ENCODE data around the gene FAM240A.

Gene FAM240A

DNA sequence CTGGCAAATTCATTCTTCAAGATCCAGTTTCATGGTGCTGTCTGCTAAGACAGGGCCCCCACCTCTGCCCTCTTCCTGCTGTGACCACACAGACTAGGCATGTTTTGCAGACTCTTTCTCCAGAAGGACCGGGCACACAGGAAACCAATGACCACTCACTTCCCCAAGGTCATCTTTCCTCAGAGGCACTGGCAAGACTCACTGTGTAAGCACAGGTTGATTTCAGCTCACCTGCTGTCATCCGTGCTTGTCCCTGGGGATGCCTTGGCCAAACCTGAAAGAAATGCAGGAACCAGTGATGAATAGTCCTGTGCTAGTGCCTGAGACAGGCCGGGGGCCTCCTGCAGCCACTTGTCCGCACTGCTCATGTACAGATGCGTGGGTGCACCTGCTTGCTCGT is 47.7 kb downstream of the FAM240A start:
- no peak overlapping the region for H3K27ac ChIP-seq
- TF ChIP-seq, protein P1, sequence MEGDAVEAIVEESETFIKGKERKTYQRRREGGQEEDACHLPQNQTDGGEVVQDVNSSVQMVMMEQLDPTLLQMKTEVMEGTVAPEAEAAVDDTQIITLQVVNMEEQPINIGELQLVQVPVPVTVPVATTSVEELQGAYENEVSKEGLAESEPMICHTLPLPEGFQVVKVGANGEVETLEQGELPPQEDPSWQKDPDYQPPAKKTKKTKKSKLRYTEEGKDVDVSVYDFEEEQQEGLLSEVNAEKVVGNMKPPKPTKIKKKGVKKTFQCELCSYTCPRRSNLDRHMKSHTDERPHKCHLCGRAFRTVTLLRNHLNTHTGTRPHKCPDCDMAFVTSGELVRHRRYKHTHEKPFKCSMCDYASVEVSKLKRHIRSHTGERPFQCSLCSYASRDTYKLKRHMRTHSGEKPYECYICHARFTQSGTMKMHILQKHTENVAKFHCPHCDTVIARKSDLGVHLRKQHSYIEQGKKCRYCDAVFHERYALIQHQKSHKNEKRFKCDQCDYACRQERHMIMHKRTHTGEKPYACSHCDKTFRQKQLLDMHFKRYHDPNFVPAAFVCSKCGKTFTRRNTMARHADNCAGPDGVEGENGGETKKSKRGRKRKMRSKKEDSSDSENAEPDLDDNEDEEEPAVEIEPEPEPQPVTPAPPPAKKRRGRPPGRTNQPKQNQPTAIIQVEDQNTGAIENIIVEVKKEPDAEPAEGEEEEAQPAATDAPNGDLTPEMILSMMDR (conservative IDR thresholded peaks at IDR 0.05), result no peak
- TF ChIP-seq ZFX (IDR thresholded peaks at IDR 0.05), result no peak

DNA sequence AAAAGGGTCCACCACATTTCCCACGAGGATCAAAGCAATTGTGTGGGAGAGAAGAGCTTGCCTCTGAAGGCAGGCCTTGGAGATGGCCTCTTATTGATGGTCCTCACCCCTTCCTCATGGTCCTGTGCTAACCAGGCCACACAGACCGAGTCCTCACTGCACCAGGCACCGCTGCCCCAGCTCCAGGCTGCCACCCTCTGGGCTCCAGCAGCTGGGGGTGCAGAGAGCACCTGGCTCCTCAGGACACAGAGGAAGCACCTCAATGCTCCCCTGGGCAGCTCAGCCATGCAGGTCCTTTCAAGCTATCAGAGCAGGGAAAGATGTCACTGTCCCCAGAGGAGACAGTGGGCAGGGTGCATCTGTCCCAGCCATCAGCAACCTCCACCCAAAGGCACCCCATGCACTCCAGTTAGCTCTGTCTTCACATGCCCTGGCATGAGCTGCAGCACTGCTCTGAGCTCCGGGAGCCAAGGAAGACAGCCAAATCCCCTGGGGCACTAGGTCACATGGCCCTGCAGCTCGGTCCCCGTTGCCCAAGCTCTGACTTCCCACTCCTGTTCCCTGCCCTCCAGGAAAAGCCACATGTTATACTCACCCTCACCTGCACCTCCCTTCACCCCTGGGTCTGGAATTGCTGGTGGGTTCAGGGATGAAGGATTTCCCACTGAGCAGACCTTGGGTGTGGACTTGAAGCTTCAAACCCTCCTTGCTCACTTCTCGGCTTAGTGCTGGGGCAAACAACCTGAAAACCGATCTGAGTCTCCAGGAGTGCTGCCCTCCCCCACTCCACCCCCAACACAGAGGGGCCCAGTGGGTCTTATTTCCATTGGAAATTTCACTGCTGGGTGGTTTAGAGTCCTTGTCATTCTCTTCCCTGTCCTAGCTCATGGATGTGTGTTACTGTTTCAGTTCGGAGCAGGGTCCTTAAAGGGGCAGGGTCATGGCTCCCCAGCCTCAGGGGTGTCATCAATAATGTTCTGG is 48.5 kb downstream of the FAM240A start:
- TF ChIP-seq, protein P1 (conservative IDR thresholded peaks at IDR 0.05), result no peak
- no peak for TF ChIP-seq ZFX (IDR thresholded peaks at IDR 0.05)
- H3K27ac ChIP-seq, result peak overlapping the region; percentile 15; the same call in 1 of the 2 replicates

DNA sequence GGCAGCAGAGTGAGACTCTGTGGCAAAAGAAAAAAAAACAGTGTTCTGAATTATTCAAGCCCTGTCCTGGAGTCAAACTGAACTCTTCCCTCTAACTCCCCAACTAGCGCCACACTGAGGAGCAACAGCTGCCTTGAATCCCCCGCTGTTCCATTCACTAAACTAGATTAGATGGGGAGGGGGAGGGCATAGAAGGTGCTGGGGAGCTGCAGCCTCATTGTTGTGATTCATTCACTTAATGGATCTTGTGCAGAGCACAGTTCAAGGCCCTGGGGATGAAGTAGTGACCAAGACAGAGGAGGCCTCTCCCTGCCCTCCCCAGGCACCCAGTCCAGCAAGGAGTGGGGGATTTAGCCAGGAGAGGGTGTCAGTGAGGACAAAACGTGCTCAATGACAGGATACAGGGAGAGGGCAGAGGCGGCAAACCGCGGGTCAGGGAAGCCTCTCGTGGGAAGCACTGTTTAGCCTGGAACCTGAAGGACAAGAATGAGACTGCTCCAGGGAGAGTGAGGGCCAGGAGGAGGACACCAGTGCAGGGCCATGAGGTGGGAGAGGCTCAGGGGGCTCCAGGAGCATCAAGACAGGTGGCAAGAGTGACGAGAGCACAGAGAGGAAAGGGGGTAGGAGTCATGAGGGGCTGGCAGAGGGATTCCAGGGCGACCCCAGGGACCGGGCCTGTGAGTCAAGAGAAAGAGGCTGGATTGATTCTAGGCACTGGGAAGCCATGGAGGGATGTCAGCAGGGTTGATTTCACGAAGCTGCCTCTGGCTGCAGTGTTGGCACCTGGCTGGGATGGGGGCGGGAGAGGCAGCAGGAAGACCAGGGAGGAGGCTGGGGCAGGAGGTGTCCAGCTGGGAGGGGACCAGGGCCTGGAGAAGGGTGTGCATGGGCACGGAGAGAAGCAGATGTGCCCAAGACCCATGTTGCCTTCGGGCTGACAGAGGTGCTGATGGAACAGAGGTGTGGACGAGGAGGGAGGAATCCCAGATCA is 49.7 kb downstream of the FAM240A start:
- TF ChIP-seq, protein P1 (conservative IDR thresholded peaks at IDR 0.05), result no peak
- TF ChIP-seq ZFX (IDR thresholded peaks at IDR 0.05), result no peak
- H3K27ac ChIP-seq, result no peak overlapping the region

DNA sequence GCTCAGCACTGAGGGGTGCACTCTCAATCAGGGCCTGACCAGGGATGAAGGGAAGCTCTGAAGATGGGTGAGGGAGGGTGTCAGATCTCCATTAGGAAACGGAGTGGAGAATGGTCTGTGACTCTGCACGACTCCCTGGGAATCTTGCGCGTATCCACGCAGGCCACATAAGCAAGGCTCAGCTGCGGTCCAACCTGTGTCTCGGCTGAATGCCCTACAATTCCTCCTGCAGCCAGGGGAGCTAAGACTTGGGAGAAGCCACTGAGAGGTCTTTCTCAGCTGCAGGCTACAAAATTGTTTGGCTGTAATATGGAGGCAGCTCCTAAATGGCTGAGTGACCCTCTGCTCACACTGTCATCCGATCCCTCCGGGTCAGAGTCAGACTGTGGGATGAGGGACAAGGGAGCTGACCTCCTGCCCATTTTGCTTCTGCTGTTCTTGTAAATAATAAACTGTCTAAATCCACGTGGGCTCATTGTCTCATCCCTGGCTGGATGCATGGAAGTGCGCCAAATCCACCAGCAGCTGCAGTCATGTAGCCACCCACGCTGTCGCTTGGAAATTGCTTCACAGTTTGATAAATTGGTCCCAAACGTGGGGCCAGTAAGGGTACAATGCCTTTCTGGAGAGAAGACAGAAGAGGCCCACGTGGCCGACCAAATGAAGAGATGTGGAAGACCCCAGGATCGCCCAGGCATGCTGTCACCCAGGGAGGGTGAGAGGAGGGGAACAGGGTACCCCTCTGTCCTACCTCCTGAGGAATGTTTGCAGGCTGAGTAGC is 50.6 kb downstream of the FAM240A start:
- TF ChIP-seq, protein P1 (conservative IDR thresholded peaks at IDR 0.05), result no peak
- no peak for TF ChIP-seq ZFX (IDR thresholded peaks at IDR 0.05)
- H3K27ac ChIP-seq, result no peak overlapping the region

DNA sequence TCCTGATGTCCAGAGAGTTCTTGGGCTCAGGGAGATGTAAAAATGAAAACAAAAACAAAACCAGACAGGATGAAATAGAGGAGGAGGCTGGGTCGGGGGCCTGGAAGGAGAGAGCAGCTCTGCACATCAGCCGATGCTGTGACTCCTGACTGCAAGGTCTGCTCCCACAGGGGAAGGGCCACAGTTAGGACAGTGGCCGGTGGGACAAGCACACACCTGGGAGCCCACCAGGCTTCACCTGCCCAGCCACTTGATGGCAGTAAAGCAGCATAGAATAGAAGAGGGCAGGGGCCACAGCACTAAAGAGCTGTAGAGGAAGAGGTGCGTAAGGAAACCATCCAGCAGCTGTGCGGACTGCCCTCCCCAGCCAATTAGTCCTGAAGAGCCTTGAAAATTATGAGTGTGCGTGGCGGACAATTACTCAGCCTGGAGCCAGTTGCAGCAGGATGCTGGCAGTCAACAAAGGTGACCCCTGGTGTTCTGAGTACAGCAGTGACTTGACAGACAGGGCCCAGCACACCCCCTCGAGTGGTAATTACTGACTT is 51.3 kb downstream of the FAM240A start:
- no peak overlapping the region for H3K27ac ChIP-seq
- no peak for TF ChIP-seq ZFX (IDR thresholded peaks at IDR 0.05)
- TF ChIP-seq, protein P1 (conservative IDR thresholded peaks at IDR 0.05), result no peak; the same call in 1 of the 2 replicates

DNA sequence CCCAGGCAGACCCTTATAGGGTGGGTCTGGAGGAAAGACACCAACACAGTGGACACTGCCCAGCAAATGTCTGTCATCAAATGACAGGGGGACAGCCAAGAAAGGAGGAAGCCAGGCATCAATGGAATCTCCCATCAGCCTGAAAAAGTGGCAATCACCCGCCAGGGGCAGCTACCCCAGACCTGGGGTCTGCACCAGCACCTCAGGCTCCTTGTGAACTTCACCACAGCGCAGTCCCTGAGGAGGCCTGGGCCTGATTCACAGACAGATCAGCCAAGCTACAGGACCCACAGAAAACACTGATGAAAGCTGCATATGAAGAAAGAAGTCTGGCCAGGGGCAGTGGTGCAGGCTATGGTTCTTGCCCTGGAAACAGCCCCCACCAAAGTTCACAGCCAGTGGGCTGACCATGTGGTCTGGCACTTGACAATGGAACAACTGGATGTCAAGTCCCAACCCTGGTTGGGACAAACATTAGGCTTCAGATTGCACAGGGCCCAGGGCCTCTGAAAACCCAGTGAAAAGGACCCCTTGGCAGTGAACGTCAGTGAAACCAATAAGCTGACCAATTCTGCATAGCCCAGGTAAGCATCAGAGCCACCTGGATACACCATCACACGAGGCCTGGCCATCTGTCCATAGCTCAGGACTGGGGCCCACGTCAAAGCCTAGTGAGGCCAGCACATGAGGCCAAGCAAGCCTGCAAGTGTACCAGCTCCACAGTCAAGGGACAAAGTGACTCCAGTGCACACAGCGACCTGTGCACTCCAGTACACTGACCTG is 52.1 kb downstream of the FAM240A start:
- peak overlapping the region; percentile 20; the same call in 1 of the 2 replicates for H3K27ac ChIP-seq
- no peak for TF ChIP-seq ZFX (IDR thresholded peaks at IDR 0.05)
- TF ChIP-seq, protein P1 (conservative IDR thresholded peaks at IDR 0.05), result no peak
